Prostate gland (tissue), 2 donors: Measurements from ENCODE around the gene ANGPTL4.

Experiments
- POLR2A ChIP-seq: fragments of 450-650 bp; IDR thresholded peaks from one replicate; pipeline ENCODE4 v1.6.1; 2016; ENCODE audit warnings: antibody characterized with exemption, mild to moderate bottlenecking
- POLR2AphosphoS5 ChIP-seq: sonication (generic); formaldehyde crosslinking; IDR thresholded peaks from one replicate; pipeline ENCODE4 v1.6.1; 2017; ENCODE audit warnings: antibody characterized with exemption
- TF ChIP-seq, protein P1 (sequence below), 4 experiments: fragments of 200-600 bp in 2 of 4; fragments of 450-650 bp in 2 of 4; sonication (generic) in 2 of 4; IDR thresholded peaks; 1 replicate in 3 of 4; 2 replicates in 1 of 4; pipeline ENCODE4 v1.5.1; 2016 to 2019; ENCODE audit warnings: antibody characterized with exemption in 4 of 4, mild to moderate bottlenecking in 2 of 4, moderate library complexity in 2 of 4

GRCh38 chr19:8403820-8404109 is 39.8 kb downstream of the ANGPTL4 start:
- TF ChIP-seq, protein P1, sequence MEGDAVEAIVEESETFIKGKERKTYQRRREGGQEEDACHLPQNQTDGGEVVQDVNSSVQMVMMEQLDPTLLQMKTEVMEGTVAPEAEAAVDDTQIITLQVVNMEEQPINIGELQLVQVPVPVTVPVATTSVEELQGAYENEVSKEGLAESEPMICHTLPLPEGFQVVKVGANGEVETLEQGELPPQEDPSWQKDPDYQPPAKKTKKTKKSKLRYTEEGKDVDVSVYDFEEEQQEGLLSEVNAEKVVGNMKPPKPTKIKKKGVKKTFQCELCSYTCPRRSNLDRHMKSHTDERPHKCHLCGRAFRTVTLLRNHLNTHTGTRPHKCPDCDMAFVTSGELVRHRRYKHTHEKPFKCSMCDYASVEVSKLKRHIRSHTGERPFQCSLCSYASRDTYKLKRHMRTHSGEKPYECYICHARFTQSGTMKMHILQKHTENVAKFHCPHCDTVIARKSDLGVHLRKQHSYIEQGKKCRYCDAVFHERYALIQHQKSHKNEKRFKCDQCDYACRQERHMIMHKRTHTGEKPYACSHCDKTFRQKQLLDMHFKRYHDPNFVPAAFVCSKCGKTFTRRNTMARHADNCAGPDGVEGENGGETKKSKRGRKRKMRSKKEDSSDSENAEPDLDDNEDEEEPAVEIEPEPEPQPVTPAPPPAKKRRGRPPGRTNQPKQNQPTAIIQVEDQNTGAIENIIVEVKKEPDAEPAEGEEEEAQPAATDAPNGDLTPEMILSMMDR (IDR thresholded peaks at IDR 0.05), result no peak
- TF ChIP-seq POLR2AphosphoS5 (no peak), POLR2A (no peak)
